NOMO-1 treated with DMSO at 0.1 percent for 48 hours (cell line): ENCODE measurements around the gene KIF13A.
"Not testable (repeated sequence)": the region's sequence is repeated elsewhere in the genome, so short reads cannot be mapped to it uniquely, and the experiment has no call there.

Experiments
- DNase-seq: peaks from one replicate; lab custom pipeline; 2025; ENCODE audit not compliant: unreplicated experiment; lab: John Stamatoyannopoulos, UW

KIF13A gene

GRCh38 chr6:17987447-17987696 is at the start of gene KIF13A:
Gene KIF13A, minus strand, starts transcription at chr6:17987635. Its CDS starts 172 bp downstream, at chr6:17987463.
- DNase-seq = no peak

- DNase-seq = no peak
Measured at GRCh38 chr6:18036781-18037180, 49.3 kb upstream of the KIF13A start.

DNA sequence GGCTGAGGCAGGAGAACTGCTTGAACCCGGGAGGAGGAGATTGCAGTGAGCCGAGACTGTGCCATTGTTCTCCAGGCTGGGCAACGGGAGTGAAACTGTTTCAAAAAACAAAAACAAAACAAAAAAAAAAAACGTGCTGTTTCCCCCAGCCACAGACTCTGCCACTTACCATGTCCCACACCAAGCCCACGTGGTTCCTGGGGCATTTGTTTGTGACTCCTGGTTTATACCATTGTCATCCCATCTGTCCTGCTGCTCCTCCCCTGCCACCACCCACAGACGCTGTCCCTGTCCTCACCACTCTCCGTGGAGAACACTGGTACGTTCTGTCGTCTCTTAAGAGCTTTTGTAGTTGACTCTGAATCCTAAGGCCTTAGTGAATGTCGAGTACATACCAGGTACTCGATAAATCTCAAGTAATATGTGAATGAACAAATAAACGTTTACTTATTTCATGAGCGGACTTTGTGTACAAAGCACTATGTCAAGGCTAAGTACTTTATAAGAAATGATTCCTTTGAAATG is 48.0 kb upstream of the KIF13A start:
- DNase-seq = no peak

DNA sequence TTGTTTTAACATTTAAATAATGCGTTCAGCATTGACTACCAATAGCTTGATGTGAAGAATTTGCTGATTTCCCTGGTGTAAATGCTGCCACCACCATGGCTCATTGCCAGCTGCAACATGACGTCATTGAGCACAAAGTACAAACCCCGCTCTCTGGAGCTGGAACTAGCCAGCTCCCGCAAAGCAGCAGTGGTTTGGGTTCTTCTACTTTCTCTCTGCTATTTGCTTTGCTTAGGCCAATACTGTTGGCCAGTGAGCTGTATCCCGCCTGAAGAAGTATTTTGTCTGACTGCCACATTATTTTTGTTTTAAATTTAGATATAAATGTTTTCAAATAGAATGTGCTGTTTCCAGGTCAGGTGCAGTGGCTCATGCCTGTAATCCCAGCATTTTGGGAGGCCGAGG is 47.4 kb upstream of the KIF13A start:
- no peak for DNase-seq

DNA sequence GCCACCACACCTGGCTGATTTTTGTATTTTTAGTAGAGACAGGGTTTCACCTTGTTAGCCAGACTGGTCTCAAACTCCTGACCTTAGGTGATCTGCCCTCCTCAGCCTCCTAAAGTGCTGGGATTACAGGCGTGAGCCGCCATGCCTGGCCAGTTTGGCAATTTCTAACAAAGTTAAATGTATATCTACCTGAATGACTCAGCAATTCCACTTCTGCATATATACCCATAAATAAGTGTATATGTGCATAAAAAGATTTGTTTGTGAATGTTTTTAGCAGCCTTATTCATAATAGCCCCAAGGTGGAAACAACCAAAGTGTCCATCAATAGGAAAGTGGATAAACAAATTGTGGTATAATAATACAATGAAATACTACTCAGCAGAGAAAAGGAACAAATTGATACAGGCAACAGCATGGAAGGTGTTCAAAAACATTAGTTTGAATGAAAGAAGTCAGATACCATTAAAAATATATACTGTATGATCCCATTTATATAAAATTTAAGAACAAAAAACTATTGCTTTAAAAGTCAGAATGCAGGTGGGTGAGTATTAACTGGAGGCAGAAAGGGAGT is 44.3 kb upstream of the KIF13A start:
- DNase-seq = no peak

GRCh38 chr6:18031189-18031588 is 43.8 kb upstream of the KIF13A start:
- no peak for DNase-seq

DNA sequence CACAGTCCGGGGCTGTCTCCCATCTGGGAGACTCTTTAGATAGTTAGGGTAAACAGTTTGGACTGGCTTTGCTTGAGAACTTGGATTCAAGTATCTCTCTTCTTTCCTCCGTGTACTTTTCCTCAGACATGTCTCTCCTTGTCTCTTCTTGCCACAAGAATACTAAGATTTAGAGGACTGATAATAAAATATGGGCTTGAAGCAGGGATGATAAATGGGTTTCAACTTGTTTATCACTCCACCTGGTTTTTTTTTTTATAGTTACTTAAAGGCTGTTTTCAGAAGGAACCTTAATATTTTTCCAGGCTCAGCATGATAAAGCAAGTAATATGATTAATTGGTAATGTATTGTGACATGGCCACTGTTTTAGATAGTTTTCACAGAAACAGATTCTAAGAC is 40.9 kb upstream of the KIF13A start:
- no peak for DNase-seq

DNA sequence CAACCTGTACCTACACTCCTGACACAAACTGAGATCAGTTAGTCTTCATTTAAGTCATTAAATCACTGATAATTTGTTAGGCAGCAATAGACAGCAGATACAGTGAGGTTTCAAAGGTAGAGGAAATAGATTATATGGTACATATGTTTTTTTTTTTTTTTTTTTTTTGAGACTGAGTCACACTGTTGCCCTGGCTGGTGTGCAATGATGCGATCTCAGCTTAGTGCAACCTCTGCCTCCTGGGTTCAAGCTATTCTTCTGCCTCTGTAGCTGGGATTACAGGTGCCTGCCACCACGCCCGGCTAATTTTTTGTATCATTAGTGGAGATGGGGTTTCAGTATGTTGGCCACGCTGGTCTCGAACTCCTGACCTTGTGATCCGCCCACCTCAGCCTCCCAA is 38.2 kb upstream of the KIF13A start:
- DNase-seq = no peak

DNA sequence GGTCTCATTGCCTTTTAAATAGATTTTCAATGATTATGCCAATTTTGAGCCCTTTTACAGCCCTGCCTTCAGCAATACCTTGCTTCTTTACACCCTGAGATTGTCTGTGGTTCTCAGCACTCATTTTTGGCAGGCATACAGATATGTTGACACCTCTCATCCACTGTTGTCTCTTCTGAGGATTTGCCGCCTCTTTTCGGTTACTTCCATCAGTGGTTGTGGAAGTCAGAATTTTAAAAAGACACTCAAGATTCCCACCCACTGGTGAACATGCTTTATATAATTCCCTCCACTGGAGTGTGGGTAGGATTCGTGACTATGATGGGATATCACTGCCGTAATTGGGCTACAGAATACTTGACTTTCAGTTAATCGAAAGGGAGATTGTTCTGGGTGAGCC is 37.4 kb upstream of the KIF13A start:
- no peak for DNase-seq

DNA sequence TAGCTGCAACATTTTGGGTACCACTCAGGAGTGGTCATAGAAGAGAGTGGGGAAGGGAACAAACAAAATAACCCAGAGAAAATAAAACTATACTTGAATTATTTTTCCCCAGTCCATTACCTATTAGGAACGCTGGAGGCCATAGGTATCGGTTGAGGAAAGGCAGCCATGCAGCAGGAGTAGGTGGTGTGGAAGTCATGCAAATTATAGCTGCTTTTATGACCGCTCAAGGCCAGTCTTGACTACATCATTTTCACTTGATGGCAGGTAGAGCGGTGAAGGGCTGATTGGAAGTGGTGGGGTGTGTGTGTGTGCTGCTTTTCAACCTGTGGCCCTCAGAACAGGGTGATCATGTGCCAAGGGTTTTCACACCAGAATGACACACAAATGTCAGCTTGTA is 36.5 kb upstream of the KIF13A start:
- DNase-seq = no peak

GRCh38 chr6:18022398-18023231 is 35.2 kb upstream of the KIF13A start:
- no peak for DNase-seq

DNA sequence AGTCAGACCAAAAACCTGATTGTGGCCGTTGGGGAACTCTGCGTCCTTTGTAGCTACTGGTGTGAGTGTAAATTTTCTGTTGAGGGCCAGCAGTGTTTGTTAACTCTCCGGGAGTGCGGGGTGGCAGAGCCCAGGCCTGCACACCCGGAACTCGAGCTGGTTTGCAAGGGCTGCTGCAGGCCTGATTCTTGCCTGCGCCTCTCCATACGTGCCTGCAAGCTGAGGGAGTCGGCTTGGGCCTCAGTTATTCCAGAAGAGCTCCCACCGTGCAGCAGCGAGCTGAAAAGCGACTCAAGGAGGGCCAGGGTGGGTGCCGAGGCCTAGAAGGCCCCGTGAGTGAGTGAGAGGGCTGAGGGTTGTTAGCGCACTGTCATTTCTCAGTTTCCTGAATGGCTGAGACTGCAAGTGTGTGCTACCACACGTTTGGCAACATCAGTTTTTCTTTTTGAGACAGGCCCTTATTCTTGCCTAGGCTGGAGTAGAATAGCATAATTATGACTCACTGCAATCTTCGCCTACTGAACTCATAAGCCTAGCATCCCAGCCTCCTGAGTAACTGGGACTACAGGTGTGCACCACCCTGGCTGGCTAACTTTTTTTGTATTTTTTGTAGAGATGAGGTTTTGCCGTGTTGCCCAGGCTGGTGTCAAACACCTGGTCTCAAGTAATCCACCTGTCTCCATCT is 33.9 kb upstream of the KIF13A start:
- no peak for DNase-seq

DNA sequence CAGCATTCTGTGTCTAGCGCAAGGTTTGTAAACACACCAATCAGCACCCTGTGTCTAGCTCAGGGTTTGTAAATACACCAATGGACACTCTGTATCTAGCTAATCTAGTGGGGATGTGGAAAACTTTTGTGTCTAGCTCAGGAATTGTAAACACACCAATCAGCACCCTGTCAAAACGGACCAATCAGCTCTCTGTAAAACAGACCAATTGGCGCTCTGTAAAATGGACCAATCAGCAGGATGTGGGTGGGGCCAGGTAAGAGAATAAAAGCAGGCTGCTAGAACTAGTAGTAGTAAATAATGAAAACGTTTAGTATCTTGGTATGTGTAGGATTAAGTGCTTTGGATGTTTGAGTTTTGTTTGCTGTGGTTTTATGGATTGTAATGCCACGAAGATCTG is 33.1 kb upstream of the KIF13A start:
- DNase-seq = not testable (repeated sequence)

GRCh38 chr6:18019539-18020534 is 32.4 kb upstream of the KIF13A start:
- DNase-seq = no peak

- not testable (repeated sequence) for DNase-seq
Measured at GRCh38 chr6:18019133-18019532, 31.7 kb upstream of the KIF13A start.

- no peak for DNase-seq
Measured at GRCh38 chr6:18016698-18017097, 29.3 kb upstream of the KIF13A start.

DNA sequence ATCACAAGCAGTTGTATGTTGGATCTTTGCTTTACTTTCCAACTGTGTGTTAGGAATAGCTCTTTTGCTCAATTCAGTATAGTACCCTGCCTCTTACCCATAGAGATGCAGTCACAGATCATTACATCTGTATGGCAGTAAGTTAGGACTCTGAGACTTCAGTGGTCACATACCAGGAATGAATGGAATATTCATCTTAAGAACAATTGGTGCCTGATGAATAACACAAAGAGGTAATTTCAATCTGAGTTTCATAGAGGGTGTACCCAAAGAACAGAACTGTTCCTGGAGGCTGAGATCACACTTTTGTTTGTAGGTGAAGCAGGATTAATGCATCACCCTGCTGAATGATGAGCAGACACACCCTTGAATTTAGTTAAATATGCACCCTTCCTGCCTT is 28.7 kb upstream of the KIF13A start:
- no peak for DNase-seq

GRCh38 chr6:18011287-18011686 is 23.9 kb upstream of the KIF13A start:
- no peak for DNase-seq

GRCh38 chr6:18010540-18010939 is 23.1 kb upstream of the KIF13A start:
- DNase-seq = not testable (repeated sequence)

- DNase-seq = no peak
Measured at GRCh38 chr6:18004256-18004985, 17.0 kb upstream of the KIF13A start.
